NCI-H774 (cell line): ENCODE data around the gene UPK1A.

Experiments used
- DNase-seq: peaks from one replicate; lab custom pipeline; 2025; lab: John Stamatoyannopoulos, UW

Gene UPK1A

GRCh38 chr19:35693422-35693821 is 27.1 kb downstream of the UPK1A start:
- DNase-seq: no peak

- DNase-seq: peak; percentile 80
These were observed 27.7 kb downstream of the UPK1A start for GRCh38 chr19:35693835-35694599.

GRCh38 chr19:35695895-35696422 is 29.6 kb downstream of the UPK1A start:
- no peak for DNase-seq

- no peak for DNase-seq
These were observed 30.5 kb downstream of the UPK1A start for GRCh38 chr19:35696835-35697234.

- DNase-seq: peak; percentile 98
These were observed 36.1 kb downstream of the UPK1A start for GRCh38 chr19:35702223-35703012.

GRCh38 chr19:35703343-35703742 is 37.0 kb downstream of the UPK1A start:
- peak; percentile 22 for DNase-seq

GRCh38 chr19:35704218-35704617 is 37.9 kb downstream of the UPK1A start, which contains the start of gene ZBTB32:
TSS of gene ZBTB32 (plus strand) at chr19:35704558. CDS start at chr19:35714627, 10,069 bp downstream.
- peak; percentile 3 for DNase-seq

- no peak for DNase-seq
These were observed 42.1 kb downstream of the UPK1A start for GRCh38 chr19:35708391-35708790.

GRCh38 chr19:35710784-35711723 is 44.7 kb downstream of the UPK1A start:
- DNase-seq: no peak

- no peak for DNase-seq
These were observed 46.5 kb downstream of the UPK1A start for GRCh38 chr19:35712567-35713505.

- no peak for DNase-seq
These were observed 47.2 kb downstream of the UPK1A start for GRCh38 chr19:35713506-35713850.

GRCh38 chr19:35713904-35714495 is 47.7 kb downstream of the UPK1A start:
- DNase-seq: no peak

GRCh38 chr19:35714601-35715354 is 48.5 kb downstream of the UPK1A start:
- no peak for DNase-seq

- no peak for DNase-seq
These were observed 49.1 kb downstream of the UPK1A start for GRCh38 chr19:35715355-35715809.

GRCh38 chr19:35715981-35716800 is 49.9 kb downstream of the UPK1A start:
- DNase-seq: no peak

GRCh38 chr19:35716801-35717664 is 50.7 kb downstream of the UPK1A start:
- DNase-seq: peak; percentile 71

- DNase-seq: peak; percentile 90
These were observed 51.5 kb downstream of the UPK1A start, which contains the start of gene KMT2B for GRCh38 chr19:35717665-35718344. TSS of gene KMT2B (plus strand) at chr19:35718003. CDS start at chr19:35718019, 16 bp downstream.
